H1 (cell line): Measurements from ENCODE around the gene SCMH1. TPM values are rescaled to one million over a fixed set of nuclear protein-coding genes. Genes with fewer than 3 reads are reported as not detected.

Experiments used
- CTCF ChIA-PET: fragments of 300-600 bp; sonication (Branson Sonifier 250); formaldehyde crosslinking; loops from one replicate; lab custom pipeline; 2021; ENCODE audit not compliant: partially characterized antibody; lab: Charles Lee
- POLR2A ChIA-PET: fragments of 300-600 bp; sonication (Branson Sonifier 250); formaldehyde crosslinking; loops from one replicate; lab custom pipeline; 2021; ENCODE audit warnings: inconsistent platforms; ENCODE audit not compliant: partially characterized antibody; lab: Charles Lee
- DNase-seq, 2 experiments: peaks; one replicate each; pipeline versions ENCODE4 v3.0.0 to v3.0.0-alpha.2; 2010 to 2022; ENCODE audit warnings: low spot score in 2 of 2, low read depth in 1 of 2, mixed read lengths in 1 of 2
- FAIRE-seq: peaks from 2 replicates; lab custom pipeline; 2011; peaks lifted over from hg19 to GRCh38; lab: Jason Lieb, UNC
- H2AFZ ChIP-seq: 2 replicates; pipeline ENCODE4 v1.8.1; 2012; ENCODE audit warnings: low read length, inconsistent platforms
- H2AK5ac ChIP-seq: 2 replicates; pipeline ENCODE4 v1.6.1; 2013; ENCODE audit warnings: low read depth, low read length
- H2BK120ac ChIP-seq: replicated peaks from 2 replicates; pipeline ENCODE3; 2013; ENCODE audit warnings: low read depth, low read length, inconsistent platforms
- H2BK12ac ChIP-seq: 2 replicates; pipeline ENCODE4 v1.6.1; 2013; ENCODE audit warnings: low read depth, low read length
- H2BK15ac ChIP-seq: 2 replicates; pipeline ENCODE4 v1.6.1; 2013; ENCODE audit warnings: low read length
- H2BK20ac ChIP-seq: 2 replicates; pipeline ENCODE4 v1.6.1; 2013; ENCODE audit warnings: low read length
- H2BK5ac ChIP-seq: 2 replicates; pipeline ENCODE4 v1.6.1; 2013; ENCODE audit warnings: low read depth, low read length
- H3K14ac ChIP-seq: 2 replicates; pipeline ENCODE4 v1.6.1; 2013; ENCODE audit warnings: inconsistent platforms; ENCODE audit not compliant: insufficient read length
- H3K18ac ChIP-seq: 2 replicates; pipeline ENCODE4 v1.6.1; 2013; ENCODE audit warnings: low read length; ENCODE audit errors: extremely low read depth
- H3K23ac ChIP-seq: 2 replicates; pipeline ENCODE4 v1.6.1; 2013; ENCODE audit warnings: inconsistent platforms; ENCODE audit not compliant: insufficient read length
- H3K23me2 ChIP-seq: 2 replicates; pipeline ENCODE4 v1.6.1; 2013; ENCODE audit warnings: low read depth, low read length
- H3K27ac ChIP-seq: 2 replicates; pipeline ENCODE4 v1.6.1; 2011; ENCODE audit warnings: low read depth, low read length, inconsistent platforms
- H3K27me3 ChIP-seq, 4 experiments: replicated peaks in 1 of 4; 1 replicate in 1 of 4; 2 replicates in 3 of 4; pipeline versions ENCODE4 v1.6.1 to v1.8.1; 2011 to 2013; ENCODE audit warnings: low read length in 3 of 4, mild to moderate bottlenecking in 3 of 4, inconsistent platforms in 2 of 4, mixed read lengths in 2 of 4, moderate library complexity in 1 of 4; ENCODE audit not compliant: control insufficient read depth in 3 of 4, insufficient read depth in 3 of 4; ENCODE audit errors: extremely low read depth in 1 of 4
- H3K36me3 ChIP-seq, 4 experiments: 2 replicates each; pipeline versions ENCODE4 v1.6.1 to v1.8.1; 2011 to 2013; ENCODE audit warnings: mild to moderate bottlenecking in 4 of 4, low read length in 3 of 4, moderate library complexity in 2 of 4, control low read depth in 1 of 4, inconsistent platforms in 1 of 4; ENCODE audit not compliant: insufficient read depth in 4 of 4, control insufficient read depth in 2 of 4
- H3K4ac ChIP-seq: replicated peaks from 2 replicates; pipeline ENCODE3; 2013; ENCODE audit warnings: low read length, low read depth, mixed read lengths, inconsistent platforms; ENCODE audit not compliant: insufficient read length
- H3K4me1 ChIP-seq, 4 experiments: replicated peaks in 1 of 4; 1 replicate in 1 of 4; 2 replicates in 3 of 4; pipeline versions ENCODE4 v1.6.1 to v1.8.1; 2011 to 2013; ENCODE audit warnings: low read length in 3 of 4, inconsistent platforms in 2 of 4, mixed read lengths in 1 of 4; ENCODE audit not compliant: insufficient read depth in 4 of 4, control insufficient read depth in 3 of 4
- H3K4me2 ChIP-seq, 2 experiments: 2 replicates each; pipeline versions ENCODE4 v1.6.1 to v1.8.1; 2011 to 2013; ENCODE audit warnings: low read depth in 2 of 2, low read length in 2 of 2, control low read depth in 1 of 2, inconsistent platforms in 1 of 2, mild to moderate bottlenecking in 1 of 2; ENCODE audit not compliant: insufficient read depth in 1 of 2
- H3K4me3 ChIP-seq, 4 experiments: fragments of 200-600, 300-600 bp in 1 of 4; sonication (generic), shearing (Covaris generic), sonication (Bioruptor Twin) in 1 of 4; 2 replicates each; pipeline versions ENCODE4 v1.5.1 to v1.8.1; 2011 to 2016; ENCODE audit warnings: low read length in 4 of 4, low read depth in 3 of 4, control low read depth in 2 of 4, inconsistent platforms in 2 of 4, mild to moderate bottlenecking in 2 of 4, mixed read lengths in 1 of 4, moderate library complexity in 1 of 4; ENCODE audit not compliant: insufficient read depth in 2 of 4; ENCODE audit errors: extremely low read depth in 1 of 4
- H3K56ac ChIP-seq: replicated peaks from 2 replicates; pipeline ENCODE3; 2013; ENCODE audit warnings: low read depth, mild to moderate bottlenecking, mixed read lengths, low read length, inconsistent platforms; ENCODE audit not compliant: insufficient read length
- H3K79me1 ChIP-seq: 2 replicates; pipeline ENCODE4 v1.6.1; 2013; ENCODE audit warnings: low read depth, low read length, control low read depth
- H3K79me2 ChIP-seq, 2 experiments: 2 replicates each; pipeline versions ENCODE4 v1.6.1 to v1.8.1; 2012 to 2013; ENCODE audit warnings: low read length in 2 of 2, mild to moderate bottlenecking in 2 of 2, inconsistent platforms in 1 of 2; ENCODE audit not compliant: insufficient read depth in 2 of 2, control insufficient read depth in 1 of 2
- H3K9ac ChIP-seq, 4 experiments: replicated peaks in 1 of 4; 1 replicate in 1 of 4; 2 replicates in 3 of 4; pipeline versions ENCODE4 v1.6.1 to v1.8.1; 2011 to 2013; ENCODE audit warnings: low read depth in 3 of 4, low read length in 3 of 4, control low read depth in 2 of 4, mild to moderate bottlenecking in 2 of 4, moderate library complexity in 2 of 4, inconsistent platforms in 1 of 4; ENCODE audit errors: extremely low read depth in 1 of 4
- H3K9me3 ChIP-seq, 2 experiments: 2 replicates each; pipeline versions ENCODE4 v1.6.1 to v1.8.1; 2012 to 2013; ENCODE audit warnings: mild to moderate bottlenecking in 2 of 2, moderate library complexity in 2 of 2, control low read depth in 1 of 2, inconsistent platforms in 1 of 2, low read depth in 1 of 2, low read length in 1 of 2, mixed read lengths in 1 of 2; ENCODE audit not compliant: insufficient read depth in 2 of 2
- H4K20me1 ChIP-seq, 2 experiments: replicated peaks in 1 of 2; 2 replicates each; pipeline versions ENCODE3 to v1.8.1; 2011 to 2013; ENCODE audit warnings: inconsistent platforms in 2 of 2, low read length in 2 of 2, mild to moderate bottlenecking in 1 of 2; ENCODE audit not compliant: insufficient read depth in 2 of 2, control insufficient read depth in 1 of 2
- H4K5ac ChIP-seq: 2 replicates; pipeline ENCODE4 v1.6.1; 2013; ENCODE audit warnings: low read length, low read depth, mixed read lengths, inconsistent platforms; ENCODE audit not compliant: insufficient read length
- H4K8ac ChIP-seq: 2 replicates; pipeline ENCODE4 v1.8.0; 2013; ENCODE audit warnings: mild to moderate bottlenecking, moderate library complexity, low read length, inconsistent platforms; ENCODE audit not compliant: insufficient read depth; ENCODE audit errors: extremely low read depth
- H4K91ac ChIP-seq: replicated peaks from 2 replicates; pipeline ENCODE3; 2013; ENCODE audit warnings: low read length, mixed read lengths, inconsistent platforms; ENCODE audit not compliant: insufficient read length
- CBX8 ChIP-seq: fragments of 300-800, 300-1000 bp; sonication (generic); IDR thresholded peaks from 2 replicates; pipeline ENCODE4 v1.7.1; 2016; ENCODE audit warnings: low read depth, low read length, borderline replicate concordance
- GABPA ChIP-seq: IDR thresholded peaks from 2 replicates; pipeline ENCODE4 v1.6.1; 2011; ENCODE audit warnings: mild to moderate bottlenecking, low read length, moderate library complexity, borderline replicate concordance; ENCODE audit not compliant: insufficient read depth
- HDAC6 ChIP-seq: IDR thresholded peaks from one replicate; pipeline ENCODE4 v1.7.1; 2012; ENCODE audit warnings: low read depth, mild to moderate bottlenecking, inconsistent platforms, low read length, moderate library complexity
- RBBP5 ChIP-seq: IDR thresholded peaks from 2 replicates; pipeline ENCODE4 v1.7.1; 2012; ENCODE audit warnings: low read depth, mild to moderate bottlenecking, inconsistent platforms, low read length, moderate library complexity, borderline replicate concordance
- SIN3A ChIP-seq, 2 experiments: IDR thresholded peaks in 1 of 2; conservative IDR thresholded peaks in 1 of 2; 2 replicates each; pipeline ENCODE4 v1.6.1; 2011 to 2012; ENCODE audit warnings: low read length in 2 of 2, improper control_type of control experiment in 1 of 2, low read depth in 1 of 2, mild to moderate bottlenecking in 1 of 2
- SP2 ChIP-seq: IDR thresholded peaks from 2 replicates; pipeline ENCODE4 v1.6.1; 2012; ENCODE audit warnings: mild to moderate bottlenecking, low read length, inconsistent platforms
- SUZ12 ChIP-seq: fragments of 200-600 bp; sonication (generic); IDR thresholded peaks from 2 replicates; pipeline ENCODE4 v1.6.1; 2012; ENCODE audit warnings: mild to moderate bottlenecking, inconsistent platforms, low read length, moderate library complexity, mixed read lengths
- USF2 ChIP-seq: IDR thresholded peaks from 2 replicates; pipeline ENCODE4 v1.6.1; 2011; ENCODE audit warnings: low read length, improper control_type of control experiment
- WGBS, 2 experiments: shearing (Covaris generic) in 1 of 2; methylation state at CpG; one replicate each; pipeline versions ENCODE4 v1.1.6 to v1.1.7; 2013 to 2015; ENCODE audit warnings: low lambda C conversion rate in 2 of 2, mixed read lengths in 2 of 2, inconsistent platforms in 1 of 2, low coverage in 1 of 2, missing lambda C conversion rate in 1 of 2; ENCODE audit not compliant: insufficient replicate concordance in 2 of 2, insufficient coverage in 1 of 2, insufficient read length in 1 of 2; ENCODE audit errors: extremely low coverage in 1 of 2, missing lambda C conversion rate in 1 of 2; 5-methylcytosine and 5-hydroxymethylcytosine counted together
- polyA plus RNA-seq, 7 experiments: library from polyadenylated mRNA; depleted of rRNA in 3 of 7; stranded (reverse) in 5 of 7; unstranded in 2 of 7; fragments of >200 nt in 5 of 7; fragments of 200-250 nt in 2 of 7; gene quantifications; 1 replicate in 5 of 7; 2 replicates in 1 of 7; 4 replicates in 1 of 7; pipeline versions ENCODE4 v1.2.1 to v1.2.3, GENCODE V29; 2011 to 2013; ENCODE audit warnings: missing spikeins in 2 of 7, mixed read lengths in 2 of 7
- total RNA-seq: library from RNA; stranded (reverse); fragmentation: NEBNext Ultra II Directional; extraction: Animal tissue kit (Norgen Biotek cat#: 25700); gene quantifications from 2 replicates; pipeline ENCODE4 v1.2.1, GENCODE V29; 2021
- TF ChIP-seq, protein P1 (sequence below): IDR thresholded peaks from 2 replicates; pipeline ENCODE4 v1.6.1; 2012; ENCODE audit warnings: inconsistent platforms
- TF ChIP-seq, protein P2 (sequence below): IDR thresholded peaks from 2 replicates; pipeline ENCODE4 v1.6.1; 2012; ENCODE audit warnings: inconsistent platforms

SCMH1 gene
- total and polyA plus RNA-seq, 2 of the 8 experiments (the other 6 are each of a cell fraction or from before 2014, with no cell fraction given), result 16.6 to 30.7 TPM

DNA sequence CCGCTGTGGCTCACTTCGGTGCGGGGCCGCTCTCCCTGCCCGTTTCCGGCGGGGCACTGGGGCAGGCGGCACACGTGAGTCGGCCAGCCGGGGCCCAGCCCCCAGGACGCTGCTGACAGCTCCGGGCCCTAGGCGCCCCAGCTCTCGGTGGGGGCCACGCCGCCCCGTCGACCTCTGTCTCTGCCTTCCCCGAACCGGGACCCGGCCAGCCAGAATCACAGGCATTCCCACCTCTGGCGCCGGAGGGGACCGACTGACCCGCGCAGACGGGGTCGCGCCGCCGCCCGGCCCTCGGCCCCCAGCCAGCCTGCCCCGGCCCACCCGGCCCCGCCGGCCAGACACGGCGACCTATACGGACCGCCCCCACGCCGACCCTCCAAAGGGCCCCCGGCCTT is 755 bp downstream of the SCMH1 start:
- Histone ChIP-seq H4K5ac (no peak overlapping the region), H3K4me2 (peak overlapping the region; percentile 70 to 81), H4K8ac (no peak overlapping the region), H3K18ac (no peak overlapping the region), H2AK5ac (no peak overlapping the region), H3K9ac (peak overlapping the region in 1 of 4 experiments; percentile 82; a peak in 4 of 7 replicates), H3K79me2 (peaks cover 0 to 14% of the 10 kb centered on the region in 2 experiments; a peak in 1 of 4 replicates), H2BK15ac (no peak overlapping the region), H2BK120ac (no peak overlapping the region), H4K91ac (no peak overlapping the region), H4K20me1 (no peaks in the 10 kb centered on the region), H2AFZ (0 out of 2 replicates have a peak overlapping the region, but pooled peaks have one; percentile 0), H3K9me3 (no peaks in the 10 kb centered on the region), H3K79me1 (no peaks in the 10 kb centered on the region), H3K4ac (no peak overlapping the region), H3K36me3 (no peaks in the 10 kb centered on the region), H3K27me3 (peaks cover 0 to 5% (median under 1%) of the 10 kb centered on the region in 4 experiments; a peak in 4 of 7 replicates), H3K23ac (no peak overlapping the region), H2BK20ac (no peak overlapping the region), H3K27ac (no peak overlapping the region), H3K14ac (no peak overlapping the region), H2BK12ac (no peak overlapping the region), H3K56ac (no peak overlapping the region), H3K4me3 (peak overlapping the region; percentile 59 to 82 (median 71)), H3K23me2 (peaks cover 7% of the 10 kb centered on the region; the same call in 1 of the 2 replicates), H2BK5ac (no peak overlapping the region; the same call in 1 of the 2 replicates), H3K4me1 (peaks cover 0 to 9% (median 5%) of the 10 kb centered on the region in 4 experiments; a peak in 5 of 7 replicates)
- 2% methylated on average over 19 of the region's 45 CpGs; no CpG with 5 or more reads in 1 of the 2 experiments for WGBS, 2 experiments
- DNase-seq (peak in 1 of 2 experiments; percentile 76), FAIRE-seq (no peak)
- ChIA-PET CTCF (interaction anchor here (0.6 to 1.2 kb wide), 2 partner anchors 68 to 90 kb away, joined by 3 read pairs; no protein-coding TSS in a partner anchor), POLR2A (interaction anchor here (0.7 to 1.5 kb wide), 2 partner anchors 8 to 261 kb away, joined by 3 read pairs; partner anchors contain the start of gene CTPS1)
- TF ChIP-seq GABPA, result no peak
- TF ChIP-seq, protein P1, sequence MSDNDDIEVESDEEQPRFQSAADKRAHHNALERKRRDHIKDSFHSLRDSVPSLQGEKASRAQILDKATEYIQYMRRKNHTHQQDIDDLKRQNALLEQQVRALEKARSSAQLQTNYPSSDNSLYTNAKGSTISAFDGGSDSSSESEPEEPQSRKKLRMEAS, result peak; percentile 94
- no peak for TF ChIP-seq HDAC6
- peak; percentile 26; the same call in 1 of the 2 replicates for TF ChIP-seq USF2
- TF ChIP-seq, protein P2, sequence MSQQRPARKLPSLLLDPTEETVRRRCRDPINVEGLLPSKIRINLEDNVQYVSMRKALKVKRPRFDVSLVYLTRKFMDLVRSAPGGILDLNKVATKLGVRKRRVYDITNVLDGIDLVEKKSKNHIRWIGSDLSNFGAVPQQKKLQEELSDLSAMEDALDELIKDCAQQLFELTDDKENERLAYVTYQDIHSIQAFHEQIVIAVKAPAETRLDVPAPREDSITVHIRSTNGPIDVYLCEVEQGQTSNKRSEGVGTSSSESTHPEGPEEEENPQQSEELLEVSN, result peak; percentile 82
- no peak for TF ChIP-seq CBX8
- peak; percentile 12 to 48; a peak in 2 of 4 replicates for TF ChIP-seq SIN3A (conservative IDR thresholded peaks at IDR 0.05 in 1 of 2, IDR thresholded peaks at IDR 0.05 in 1 of 2; ENCODE audit: low read depth in 1 of 2, low read length in 2 of 2)
- TF ChIP-seq RBBP5, result peak; percentile 60
- TF ChIP-seq SP2, result no peak
- TF ChIP-seq SUZ12, result no peak
